ENCODE results near the gene MED19. TPM values are rescaled to one million over a fixed set of nuclear protein-coding genes. Genes with fewer than 3 reads are reported as not detected.
"Not testable (repeated sequence)": the region's sequence is repeated elsewhere in the genome, so short reads cannot be mapped to it uniquely, and the experiment has no call there.

The MED19 gene
- polyA plus RNA-seq, 2 donors, result 6.2 to 11.9 TPM

DNA sequence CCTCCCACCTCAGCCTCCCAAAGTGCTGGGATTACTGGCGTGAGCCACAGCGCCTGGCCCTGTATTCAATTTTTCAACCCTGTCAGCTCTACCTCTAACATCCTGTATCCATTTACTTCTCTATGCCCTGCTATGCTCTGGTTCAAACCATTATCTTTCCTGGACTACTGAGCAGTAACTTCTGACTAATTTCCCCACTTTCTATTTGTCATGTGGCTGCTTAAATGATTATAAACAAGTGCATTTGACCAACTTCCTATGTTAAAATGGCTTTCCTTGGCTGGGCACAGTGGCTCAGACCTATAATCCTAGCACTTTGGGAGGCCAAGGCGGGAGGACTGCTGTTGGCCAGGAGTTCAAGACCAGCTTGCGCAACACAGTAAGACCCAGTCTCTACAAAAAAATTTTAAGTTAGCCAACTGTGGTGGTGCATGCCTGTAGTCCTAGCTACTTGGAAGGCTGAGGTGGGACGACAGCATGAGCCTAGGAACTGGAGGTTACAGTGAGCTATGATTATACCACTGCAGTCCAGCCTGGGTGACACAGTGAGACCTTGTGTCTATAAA is 2.1 kb downstream of the MED19 start:
- Histone ChIP-seq H3K4me1 (ENCODE audit: control insufficient read depth in 2 of 2, insufficient read depth in 2 of 2, low read length in 1 of 2) (peaks cover 0 to 6% of the 10 kb centered on the region in 2 donors), H3K27ac (ENCODE audit: low read depth in 2 of 2, low read length in 1 of 2) (no peak overlapping the region), H3K36me3 (ENCODE audit: control insufficient read depth in 2 of 2, insufficient read depth in 2 of 2, low read length in 1 of 2) (peaks cover 0 to under 1% of the 10 kb centered on the region in 2 donors), H3K4me3 (ENCODE audit: low read depth in 1 of 2, low read length in 2 of 2) (no peak overlapping the region), H3K9me3 (ENCODE audit: control insufficient read depth in 2 of 2, insufficient read depth in 1 of 2, low read depth in 1 of 2, low read length in 1 of 2) (no peaks in the 10 kb centered on the region), H3K27me3 (ENCODE audit: control insufficient read depth in 1 of 2, insufficient read depth in 2 of 2, low read length in 2 of 2) (no peaks in the 10 kb centered on the region)
- 95 to 97% methylated on average over 5 of the region's 5 CpGs for WGBS, 2 donors

- H3K4me3 ChIP-seq (ENCODE audit: low read depth in 1 of 2, low read length in 2 of 2); H3K27me3 ChIP-seq (ENCODE audit: control insufficient read depth in 1 of 2, insufficient read depth in 2 of 2, low read length in 2 of 2); H3K9me3 ChIP-seq (ENCODE audit: control insufficient read depth in 2 of 2, insufficient read depth in 1 of 2, low read depth in 1 of 2, low read length in 1 of 2); H3K4me1 ChIP-seq (ENCODE audit: control insufficient read depth in 2 of 2, insufficient read depth in 2 of 2, low read length in 1 of 2); H3K27ac ChIP-seq (ENCODE audit: low read depth in 2 of 2, low read length in 1 of 2): not testable (repeated sequence)
- WGBS, 2 donors, result 91 to 92% methylated on average over 8 of the region's 8 CpGs
- peaks cover 7 to 12% of the 10 kb centered on the region in 2 donors for H3K36me3 ChIP-seq (ENCODE audit: control insufficient read depth in 2 of 2, insufficient read depth in 2 of 2, low read length in 1 of 2)
These were observed 6.6 kb downstream of the MED19 start for GRCh38 chr11:57705432-57705831.

DNA sequence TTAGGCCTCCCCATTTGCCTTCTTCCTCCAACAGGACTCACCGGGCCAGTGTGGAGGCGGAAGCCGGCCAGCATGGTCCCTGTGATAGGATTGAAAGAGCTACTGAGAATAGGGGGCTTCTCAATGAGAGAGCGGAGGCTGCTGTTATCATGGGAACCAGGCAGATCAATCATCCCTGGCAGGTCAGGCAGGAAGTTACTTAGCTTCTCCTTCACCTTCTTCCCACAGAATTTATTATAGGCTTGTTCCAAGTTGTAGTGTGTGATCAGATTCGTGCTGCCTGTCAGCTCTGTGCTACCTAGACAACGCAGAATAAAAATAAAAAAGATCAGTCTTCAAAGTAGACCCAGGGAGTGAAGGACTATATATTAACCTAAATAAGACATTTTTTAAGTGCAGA is 7.1 kb downstream of the MED19 start:
- H3K27ac ChIP-seq (ENCODE audit: low read depth in 2 of 2, low read length in 1 of 2), result no peak overlapping the region
- no peaks in the 10 kb centered on the region for H3K4me1 ChIP-seq (ENCODE audit: control insufficient read depth in 2 of 2, insufficient read depth in 2 of 2, low read length in 1 of 2)
- no peaks in the 10 kb centered on the region for H3K9me3 ChIP-seq (ENCODE audit: control insufficient read depth in 2 of 2, insufficient read depth in 1 of 2, low read depth in 1 of 2, low read length in 1 of 2)
- no peak overlapping the region for H3K4me3 ChIP-seq (ENCODE audit: low read depth in 1 of 2, low read length in 2 of 2)
- H3K27me3 ChIP-seq (ENCODE audit: control insufficient read depth in 1 of 2, insufficient read depth in 2 of 2, low read length in 2 of 2), result no peaks in the 10 kb centered on the region
- H3K36me3 ChIP-seq (ENCODE audit: control insufficient read depth in 2 of 2, insufficient read depth in 2 of 2, low read length in 1 of 2), result peaks cover 8 to 13% of the 10 kb centered on the region in 2 donors
- 86% methylated on average over 6 of the region's 6 CpGs for WGBS, 2 donors

- no peaks in the 10 kb centered on the region for H3K4me1 ChIP-seq (ENCODE audit: control insufficient read depth in 2 of 2, insufficient read depth in 2 of 2, low read length in 1 of 2)
- 73 to 77% methylated on average over 4 of the region's 4 CpGs for WGBS, 2 donors
- no peak overlapping the region for H3K4me3 ChIP-seq (ENCODE audit: low read depth in 1 of 2, low read length in 2 of 2)
- peak overlapping the region in 1 of 2 donors; percentile 36 for H3K27ac ChIP-seq (ENCODE audit: low read depth in 2 of 2, low read length in 1 of 2)
- H3K36me3 ChIP-seq (ENCODE audit: control insufficient read depth in 2 of 2, insufficient read depth in 2 of 2, low read length in 1 of 2), result peaks cover 19 to 26% of the 10 kb centered on the region in 2 donors
- no peaks in the 10 kb centered on the region for H3K9me3 ChIP-seq (ENCODE audit: control insufficient read depth in 2 of 2, insufficient read depth in 1 of 2, low read depth in 1 of 2, low read length in 1 of 2)
- H3K27me3 ChIP-seq (ENCODE audit: control insufficient read depth in 1 of 2, insufficient read depth in 2 of 2, low read length in 2 of 2), result no peaks in the 10 kb centered on the region
These were observed 8.7 kb downstream of the MED19 start for GRCh38 chr11:57703341-57703740.

DNA sequence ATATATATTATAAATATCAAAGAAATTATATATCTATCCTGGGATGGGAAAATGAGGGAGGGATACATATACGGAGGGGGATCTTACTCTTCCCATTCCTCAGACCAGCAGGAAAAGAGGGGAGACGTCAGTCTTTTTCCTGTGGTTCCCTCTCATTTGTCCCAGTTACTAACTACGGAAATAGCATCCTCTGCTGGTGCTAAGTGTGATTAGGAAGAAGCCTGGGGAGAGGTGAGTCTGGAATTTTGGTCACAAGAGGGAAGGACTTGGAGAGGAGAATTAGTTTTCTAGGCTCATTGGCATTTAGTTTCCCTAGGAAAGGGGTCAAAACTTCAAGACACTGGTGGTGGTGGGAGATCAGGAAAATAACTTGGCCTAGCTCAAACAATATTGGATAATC is 11.6 kb downstream of the MED19 start:
- no peaks in the 10 kb centered on the region for H3K27me3 ChIP-seq (ENCODE audit: control insufficient read depth in 1 of 2, insufficient read depth in 2 of 2, low read length in 2 of 2)
- peaks cover 30 to 41% of the 10 kb centered on the region in 2 donors for H3K36me3 ChIP-seq (ENCODE audit: control insufficient read depth in 2 of 2, insufficient read depth in 2 of 2, low read length in 1 of 2)
- H3K9me3 ChIP-seq (ENCODE audit: control insufficient read depth in 2 of 2, insufficient read depth in 1 of 2, low read depth in 1 of 2, low read length in 1 of 2), result no peaks in the 10 kb centered on the region
- WGBS, 2 donors, result 62 to 75% methylated on average over 3 of the region's 3 CpGs
- no peaks in the 10 kb centered on the region for H3K4me1 ChIP-seq (ENCODE audit: control insufficient read depth in 2 of 2, insufficient read depth in 2 of 2, low read length in 1 of 2)
- no peak overlapping the region for H3K27ac ChIP-seq (ENCODE audit: low read depth in 2 of 2, low read length in 1 of 2)
- no peak overlapping the region for H3K4me3 ChIP-seq (ENCODE audit: low read depth in 1 of 2, low read length in 2 of 2)

DNA sequence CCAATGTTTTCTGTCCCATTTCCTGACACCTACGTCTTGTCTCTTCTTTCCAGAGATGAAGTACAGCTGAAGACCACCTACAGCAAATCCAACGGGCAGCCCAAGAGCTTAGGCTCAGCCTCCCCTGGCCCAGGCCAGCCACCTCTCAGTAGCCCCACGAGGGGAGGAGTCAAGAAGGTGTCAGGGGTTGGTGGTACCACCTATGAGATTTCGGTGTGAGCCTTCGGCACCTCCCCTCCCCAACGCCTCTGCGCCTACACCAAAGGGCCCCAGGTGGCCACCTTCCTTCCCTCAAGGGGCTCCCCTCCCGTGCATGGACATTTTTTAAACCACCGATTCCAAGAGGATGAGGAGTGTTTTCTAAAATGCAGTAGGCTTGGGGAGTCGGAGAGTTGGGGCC is 12.2 kb downstream of the MED19 start:
- Histone ChIP-seq H3K27me3 (ENCODE audit: control insufficient read depth in 1 of 2, insufficient read depth in 2 of 2, low read length in 2 of 2) (no peaks in the 10 kb centered on the region), H3K4me3 (ENCODE audit: low read depth in 1 of 2, low read length in 2 of 2) (no peak overlapping the region), H3K9me3 (ENCODE audit: control insufficient read depth in 2 of 2, insufficient read depth in 1 of 2, low read depth in 1 of 2, low read length in 1 of 2) (no peaks in the 10 kb centered on the region), H3K4me1 (ENCODE audit: control insufficient read depth in 2 of 2, insufficient read depth in 2 of 2, low read length in 1 of 2) (no peaks in the 10 kb centered on the region), H3K27ac (ENCODE audit: low read depth in 2 of 2, low read length in 1 of 2) (no peak overlapping the region), H3K36me3 (ENCODE audit: control insufficient read depth in 2 of 2, insufficient read depth in 2 of 2, low read length in 1 of 2) (peaks cover 30 to 39% of the 10 kb centered on the region in 2 donors)
- WGBS, 2 donors, result 87 to 88% methylated on average over 10 of the region's 10 CpGs

DNA sequence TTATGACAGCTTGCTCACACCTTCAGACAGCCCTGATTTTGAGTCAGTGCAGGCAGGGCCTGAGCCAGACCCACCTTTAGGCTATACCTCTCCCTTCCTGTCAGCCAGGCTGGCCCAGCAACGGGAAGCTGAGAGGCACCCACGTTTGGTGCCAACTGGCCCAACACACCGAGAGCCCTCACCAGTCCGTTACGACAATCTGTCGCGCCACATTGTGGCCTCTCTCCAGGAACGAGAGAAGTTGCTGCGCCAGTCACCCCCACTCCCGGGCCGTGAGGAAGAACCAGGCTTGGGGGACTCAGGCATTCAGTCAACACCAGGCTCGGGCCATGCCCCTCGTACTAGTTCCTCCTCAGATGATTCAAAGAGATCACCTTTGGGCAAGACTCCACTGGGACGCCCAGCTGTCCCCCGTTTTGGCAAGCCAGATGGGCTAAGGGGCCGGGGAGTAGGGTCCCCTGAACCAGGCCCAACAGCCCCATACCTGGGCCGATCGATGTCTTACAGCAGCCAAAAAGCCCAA is 13.1 kb downstream of the MED19 start:
- Histone ChIP-seq H3K27ac (ENCODE audit: low read depth in 2 of 2, low read length in 1 of 2) (no peak overlapping the region), H3K4me3 (ENCODE audit: low read depth in 1 of 2, low read length in 2 of 2) (no peak overlapping the region), H3K36me3 (ENCODE audit: control insufficient read depth in 2 of 2, insufficient read depth in 2 of 2, low read length in 1 of 2) (peaks cover 30 to 35% of the 10 kb centered on the region in 2 donors), H3K4me1 (ENCODE audit: control insufficient read depth in 2 of 2, insufficient read depth in 2 of 2, low read length in 1 of 2) (no peaks in the 10 kb centered on the region), H3K27me3 (ENCODE audit: control insufficient read depth in 1 of 2, insufficient read depth in 2 of 2, low read length in 2 of 2) (no peaks in the 10 kb centered on the region), H3K9me3 (ENCODE audit: control insufficient read depth in 2 of 2, insufficient read depth in 1 of 2, low read depth in 1 of 2, low read length in 1 of 2) (no peaks in the 10 kb centered on the region)
- 84 to 88% methylated on average over 18 of the region's 18 CpGs for WGBS, 2 donors

- not testable (repeated sequence) for H3K4me1 ChIP-seq (ENCODE audit: control insufficient read depth in 2 of 2, insufficient read depth in 2 of 2, low read length in 1 of 2); H3K4me3 ChIP-seq (ENCODE audit: low read depth in 1 of 2, low read length in 2 of 2); H3K27me3 ChIP-seq (ENCODE audit: control insufficient read depth in 1 of 2, insufficient read depth in 2 of 2, low read length in 2 of 2); H3K27ac ChIP-seq (ENCODE audit: low read depth in 2 of 2, low read length in 1 of 2); H3K9me3 ChIP-seq (ENCODE audit: control insufficient read depth in 2 of 2, insufficient read depth in 1 of 2, low read depth in 1 of 2, low read length in 1 of 2)
- WGBS, 2 donors, result 98 to 99% methylated on average over 5 of the region's 5 CpGs
- peaks cover 16 to 23% of the 10 kb centered on the region in 2 donors for H3K36me3 ChIP-seq (ENCODE audit: control insufficient read depth in 2 of 2, insufficient read depth in 2 of 2, low read length in 1 of 2)
These were observed 21.5 kb downstream of the MED19 start for GRCh38 chr11:57690474-57690873.

- no peaks in the 10 kb centered on the region for H3K9me3 ChIP-seq (ENCODE audit: control insufficient read depth in 2 of 2, insufficient read depth in 1 of 2, low read depth in 1 of 2, low read length in 1 of 2)
- H3K27ac ChIP-seq (ENCODE audit: low read depth in 2 of 2, low read length in 1 of 2), result peak overlapping the region; percentile 83 to 87
- peaks cover 0 to 5% of the 10 kb centered on the region in 2 donors for H3K4me1 ChIP-seq (ENCODE audit: control insufficient read depth in 2 of 2, insufficient read depth in 2 of 2, low read length in 1 of 2)
- 42 to 61% methylated on average over 1 of the region's 1 CpG for WGBS, 2 donors
- H3K27me3 ChIP-seq (ENCODE audit: control insufficient read depth in 1 of 2, insufficient read depth in 2 of 2, low read length in 2 of 2), result no peaks in the 10 kb centered on the region
- peak overlapping the region in 1 of 2 donors; percentile 8 for H3K4me3 ChIP-seq (ENCODE audit: low read depth in 1 of 2, low read length in 2 of 2)
- peaks cover 5% of the 10 kb centered on the region in 2 donors for H3K36me3 ChIP-seq (ENCODE audit: control insufficient read depth in 2 of 2, insufficient read depth in 2 of 2, low read length in 1 of 2)
These were observed 30.8 kb downstream of the MED19 start for GRCh38 chr11:57681168-57681567.

GRCh38 chr11:57680552-57680874 is 31.5 kb downstream of the MED19 start:
- Histone ChIP-seq H3K4me1 (ENCODE audit: control insufficient read depth in 2 of 2, insufficient read depth in 2 of 2, low read length in 1 of 2) (peaks cover 0 to 5% of the 10 kb centered on the region in 2 donors), H3K9me3 (ENCODE audit: control insufficient read depth in 2 of 2, insufficient read depth in 1 of 2, low read depth in 1 of 2, low read length in 1 of 2) (no peaks in the 10 kb centered on the region), H3K36me3 (ENCODE audit: control insufficient read depth in 2 of 2, insufficient read depth in 2 of 2, low read length in 1 of 2) (peaks cover 5% of the 10 kb centered on the region in 2 donors), H3K27me3 (ENCODE audit: control insufficient read depth in 1 of 2, insufficient read depth in 2 of 2, low read length in 2 of 2) (no peaks in the 10 kb centered on the region), H3K27ac (ENCODE audit: low read depth in 2 of 2, low read length in 1 of 2) (peak overlapping the region; percentile 55 to 96), H3K4me3 (ENCODE audit: low read depth in 1 of 2, low read length in 2 of 2) (peak overlapping the region in 1 of 2 donors; percentile 8)
- WGBS, 2 donors, result 43 to 53% methylated on average over 2 of the region's 2 CpGs

All from esophagus (tissue), 2 donors.